Stomach (tissue), 9 donors: ENCODE results near the gene RPL35. TPM values are rescaled to one million over a fixed set of nuclear protein-coding genes. Genes with fewer than 3 reads are reported as not detected.
A peak's percentile ranks its signal among the peaks of the same experiment; 100 is the strongest.

Source experiments
- DNase-seq, 2 donors: peaks; one replicate each; pipeline versions ENCODE4 v3.0.0 to v3.0.0-alpha.2; 2013 to 2019
- H3K27ac ChIP-seq, 5 donors: fragments of 200-600 bp in 4 of 5; sonication (generic) in 4 of 5; one replicate each; pipeline ENCODE4 v1.5.1; 2013 to 2019; ENCODE audit warnings: mild to moderate bottlenecking in 1 of 5, moderate library complexity in 1 of 5
- H3K27me3 ChIP-seq, 3 donors: fragments of 200-600 bp; sonication (generic); one replicate each; pipeline ENCODE4 v1.5.1; 2017 to 2019; ENCODE audit warnings: mixed run types in 1 of 3
- H3K36me3 ChIP-seq, 4 donors: fragments of 200-600 bp; sonication (generic); 1 replicate in 3 of 4; 2 replicates in 1 of 4; pipeline ENCODE4 v1.5.1; 2016 to 2019
- H3K4me1 ChIP-seq, 4 donors: fragments of 200-600 bp; sonication (generic); one replicate each; pipeline ENCODE4 v1.5.1; 2016 to 2019
- H3K4me3 ChIP-seq, 4 donors: fragments of 200-600 bp; sonication (generic) in 3 of 4; one replicate each; pipeline ENCODE4 v1.5.1; 2016 to 2019; ENCODE audit warnings: mild to moderate bottlenecking in 1 of 4
- H3K9me3 ChIP-seq, 4 donors: fragments of 200-600 bp; sonication (generic); one replicate each; pipeline ENCODE4 v1.5.1; 2016 to 2019
- EP300 ChIP-seq: sonication (generic); formaldehyde crosslinking; IDR thresholded peaks from one replicate; pipeline ENCODE4 v1.6.1; 2017; ENCODE audit warnings: antibody characterized with exemption
- POLR2A ChIP-seq, 4 donors: fragments of 450-650 bp; IDR thresholded peaks; one replicate each; pipeline ENCODE4 v1.6.1; 2016; ENCODE audit warnings: antibody characterized with exemption in 4 of 4, control low read depth in 2 of 4, mild to moderate bottlenecking in 1 of 4, moderate library complexity in 1 of 4
- POLR2AphosphoS5 ChIP-seq, 3 donors: sonication (generic); formaldehyde crosslinking; IDR thresholded peaks; one replicate each; pipeline ENCODE4 v1.6.1; 2016; ENCODE audit warnings: antibody characterized with exemption in 3 of 3
- WGBS, 5 donors: extraction: QIAGEN DNeasy Blood & Tissue Kit in 3 of 5; methylation state at CpG; one replicate each; pipeline versions ENCODE4 v1.1.5 to v1.1.7; 2013 to 2018; 5-methylcytosine and 5-hydroxymethylcytosine counted together
- intact Hi-C: fragments of 100-400 bp; cut with DNase I; formaldehyde crosslinking; loops from one replicate; pipeline ENCODE4 v1.15.1; 2023; ENCODE audit warnings: low total_unique reads
- polyA plus RNA-seq, 3 donors: library from polyadenylated mRNA; stranded (reverse); fragments of 200-250 nt; gene quantifications; one replicate each; pipeline ENCODE4 v1.2.3, GENCODE V29; 2013
- total RNA-seq, 5 donors: library from RNA; depleted of rRNA; stranded (reverse); fragments of >200 nt; gene quantifications; one replicate each; pipeline versions ENCODE4 v1.1.0 to v1.2.3, GENCODE V29; 2014 to 2016
- TF ChIP-seq, protein P1 (sequence below), 7 experiments: fragments of 450-650 bp in 4 of 7; fragments of 200-600 bp in 3 of 7; sonication (generic) in 3 of 7; IDR thresholded peaks; one replicate each; pipeline ENCODE4 v1.5.1; 2016 to 2019; ENCODE audit warnings: antibody characterized with exemption in 7 of 7, control low read depth in 2 of 7, mild to moderate bottlenecking in 1 of 7
- donor health status: healthy with polysubstance abuse.
- donor health status: Bipolar disorder and iron deficiency.
- donor health status: healthy.

The RPL35 gene
- total and polyA plus RNA-seq, 8 donors, result 941 to 6,131 (median 1,860) TPM

GRCh38 chr9:124870723-124871122, 9.0 kb upstream of the RPL35 start:
- Histone ChIP-seq H3K4me3 (peak overlapping the region; percentile 84 to 99 (median 98)), H3K27me3 (no peaks in the 10 kb centered on the region), H3K4me1 (peaks cover 52 to 64% (median 57%) of the 10 kb centered on the region in 4 donors), H3K9me3 (no peaks in the 10 kb centered on the region), H3K36me3 (peaks cover 21 to 32% (median 27%) of the 10 kb centered on the region in 4 donors), H3K27ac (peak overlapping the region; percentile 92 to 99 (median 96))
- no peak for TF ChIP-seq POLR2A (IDR thresholded peaks at IDR 0.05)
- no peak for TF ChIP-seq POLR2AphosphoS5 (IDR thresholded peaks at IDR 0.05)
- WGBS, 5 donors, result 45 to 60% (median 56%) methylated on average over 6 of the region's 6 CpGs
- intact Hi-C loops, result no loop called here
- DNase-seq, result no peak

GRCh38 chr9:124869986-124870560, 8.3 kb upstream of the RPL35 start:
- WGBS, 5 donors, result 3 to 5% (median 4%) methylated on average over 12 of the region's 12 CpGs
- intact Hi-C loops, result no loop called here
- TF ChIP-seq POLR2AphosphoS5 (IDR thresholded peaks at IDR 0.05), result peak in 2 of 3 donors; percentile 54 to 55
- no peak for TF ChIP-seq POLR2A (IDR thresholded peaks at IDR 0.05)

DNA sequence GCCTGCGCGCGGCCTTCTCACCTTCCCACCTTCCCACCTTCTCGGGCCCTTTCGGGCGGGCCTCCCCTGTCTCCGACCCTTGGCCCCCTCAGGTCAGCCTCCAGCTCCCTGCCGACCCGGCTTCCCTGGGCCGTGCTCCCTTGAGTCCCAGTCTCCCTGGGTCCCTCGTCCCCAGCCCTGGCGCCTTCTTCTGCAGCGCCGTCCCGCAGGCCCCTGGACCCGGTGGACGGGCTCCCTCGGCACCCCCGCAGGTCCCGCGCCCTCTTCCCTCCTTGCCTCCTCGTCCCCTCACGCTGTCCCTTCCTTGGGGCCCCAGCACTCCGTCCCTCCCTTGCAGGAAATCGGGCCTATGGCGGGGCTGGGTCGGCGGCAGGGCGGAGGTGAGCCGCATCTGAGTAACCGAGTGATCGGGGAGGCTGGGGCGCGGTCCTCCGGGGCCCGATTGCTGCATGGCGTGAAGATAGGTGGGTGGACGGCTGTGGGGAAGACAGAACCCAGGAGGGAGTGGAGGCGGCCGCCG, 7.8 kb upstream of the RPL35 start:
- H3K4me1 ChIP-seq, result peaks cover 52 to 64% (median 57%) of the 10 kb centered on the region in 4 donors
- H3K4me3 ChIP-seq, result peak overlapping the region; percentile 84 to 99 (median 98)
- H3K36me3 ChIP-seq, result peaks cover 9 to 20% (median 15%) of the 10 kb centered on the region in 4 donors
- DNase-seq, result peak; percentile 43 to 68
- no peaks in the 10 kb centered on the region for H3K27me3 ChIP-seq
- peak overlapping the region; percentile 92 to 99 (median 96) for H3K27ac ChIP-seq
- intact Hi-C loops, result no loop called here
- TF ChIP-seq, protein P1, sequence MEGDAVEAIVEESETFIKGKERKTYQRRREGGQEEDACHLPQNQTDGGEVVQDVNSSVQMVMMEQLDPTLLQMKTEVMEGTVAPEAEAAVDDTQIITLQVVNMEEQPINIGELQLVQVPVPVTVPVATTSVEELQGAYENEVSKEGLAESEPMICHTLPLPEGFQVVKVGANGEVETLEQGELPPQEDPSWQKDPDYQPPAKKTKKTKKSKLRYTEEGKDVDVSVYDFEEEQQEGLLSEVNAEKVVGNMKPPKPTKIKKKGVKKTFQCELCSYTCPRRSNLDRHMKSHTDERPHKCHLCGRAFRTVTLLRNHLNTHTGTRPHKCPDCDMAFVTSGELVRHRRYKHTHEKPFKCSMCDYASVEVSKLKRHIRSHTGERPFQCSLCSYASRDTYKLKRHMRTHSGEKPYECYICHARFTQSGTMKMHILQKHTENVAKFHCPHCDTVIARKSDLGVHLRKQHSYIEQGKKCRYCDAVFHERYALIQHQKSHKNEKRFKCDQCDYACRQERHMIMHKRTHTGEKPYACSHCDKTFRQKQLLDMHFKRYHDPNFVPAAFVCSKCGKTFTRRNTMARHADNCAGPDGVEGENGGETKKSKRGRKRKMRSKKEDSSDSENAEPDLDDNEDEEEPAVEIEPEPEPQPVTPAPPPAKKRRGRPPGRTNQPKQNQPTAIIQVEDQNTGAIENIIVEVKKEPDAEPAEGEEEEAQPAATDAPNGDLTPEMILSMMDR (IDR thresholded peaks at IDR 0.05), result no peak
- TF ChIP-seq EP300 (no peak), POLR2A (IDR thresholded peaks at IDR 0.05) (no peak)
- H3K9me3 ChIP-seq, result no peaks in the 10 kb centered on the region
- WGBS, 5 donors, result 0 to 1% (median 1%) methylated on average over 30 to 41 of the region's 41 CpGs

More at GRCh38 chr9:124869986-124870560, 8.3 kb upstream of the RPL35 start:
- DNase-seq, result peak; percentile 60 to 87
- H3K27me3 ChIP-seq, result no peaks in the 10 kb centered on the region
- no peaks in the 10 kb centered on the region for H3K9me3 ChIP-seq
- peaks cover 52 to 64% (median 57%) of the 10 kb centered on the region in 4 donors for H3K4me1 ChIP-seq
- H3K4me3 ChIP-seq, result peak overlapping the region; percentile 84 to 99 (median 98)
- peaks cover 15 to 25% (median 21%) of the 10 kb centered on the region in 4 donors for H3K36me3 ChIP-seq
- peak overlapping the region; percentile 92 to 99 (median 96) for H3K27ac ChIP-seq

DNA sequence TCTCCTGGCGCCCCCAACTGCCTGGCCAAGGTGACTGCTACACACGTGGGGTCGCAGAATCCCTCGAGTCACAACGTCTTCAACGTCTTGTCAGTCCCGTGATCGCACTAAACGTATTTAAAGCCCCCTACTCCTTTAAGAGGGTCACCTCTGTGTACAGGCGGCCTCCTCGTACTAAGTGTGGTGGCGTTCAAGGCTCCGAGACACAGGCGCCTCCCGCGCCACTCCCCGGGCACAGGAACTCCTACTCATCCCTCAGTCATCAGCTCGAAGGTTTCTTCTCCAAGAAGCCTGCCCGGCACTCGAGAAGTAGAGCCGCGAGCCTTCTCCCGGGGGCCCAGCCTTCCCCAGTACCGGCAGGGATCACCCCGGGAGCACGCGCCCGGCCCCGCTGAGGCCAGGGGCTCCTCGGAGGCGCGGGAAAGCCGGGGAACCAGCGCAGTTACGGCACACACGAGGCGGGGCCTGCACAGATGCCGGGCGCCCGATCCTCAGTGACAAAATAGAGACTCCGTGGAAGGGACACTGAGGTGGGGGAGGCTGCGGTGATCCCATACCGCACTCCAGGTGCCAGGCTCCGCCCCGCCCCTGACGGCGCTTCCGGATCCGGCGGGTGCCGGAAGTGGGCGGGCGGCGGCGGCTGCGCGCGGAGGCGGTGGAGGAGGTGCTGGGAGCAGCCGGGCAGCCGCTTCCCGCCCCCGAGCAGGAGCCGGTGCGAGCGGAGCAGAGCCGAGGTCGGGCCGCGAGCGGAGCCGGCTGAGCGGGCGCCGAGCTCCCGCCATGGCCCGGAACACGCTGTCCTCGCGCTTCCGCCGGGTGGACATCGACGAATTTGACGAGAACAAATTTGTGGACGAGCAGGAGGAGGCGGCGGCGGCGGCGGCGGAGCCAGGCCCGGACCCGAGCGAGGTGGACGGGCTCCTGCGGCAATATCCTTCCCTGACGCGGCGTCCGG, 7.0 kb upstream of the RPL35 start:
- Histone ChIP-seq H3K4me1 (peaks cover 48 to 63% (median 58%) of the 10 kb centered on the region in 4 donors), H3K4me3 (peak overlapping the region; percentile 84 to 99 (median 98)), H3K27ac (peak overlapping the region; percentile 92 to 99 (median 96)), H3K27me3 (no peaks in the 10 kb centered on the region), H3K9me3 (no peaks in the 10 kb centered on the region), H3K36me3 (peaks cover 3 to 12% (median 8%) of the 10 kb centered on the region in 4 donors)
- intact Hi-C loops, result no loop called here
- WGBS, 5 donors, result 0 to 2% (median 0%) methylated on average over 45 to 101 of the region's 101 CpGs
- TF ChIP-seq POLR2AphosphoS5 (IDR thresholded peaks at IDR 0.05), result peak; percentile 91 to 95 (median 94)
- TF ChIP-seq, protein P1 (IDR thresholded peaks at IDR 0.05), result no peak
- no peak for TF ChIP-seq EP300
- TF ChIP-seq POLR2A (IDR thresholded peaks at IDR 0.05), result peak in 2 of 4 donors; percentile 20 to 60
- peak; percentile 90 to 97 for DNase-seq

GRCh38 chr9:124863371-124863871, 1.7 kb upstream of the RPL35 start:
- 22 to 53% (median 35%) methylated on average over 7 of the region's 7 CpGs for WGBS, 5 donors
- intact Hi-C loops, result no loop called here
- DNase-seq, result peak in 1 of 2 donors; percentile 51
- H3K4me1 ChIP-seq, result peaks cover 36 to 61% (median 60%) of the 10 kb centered on the region in 4 donors
- H3K36me3 ChIP-seq, result peaks cover 22 to 26% (median 24%) of the 10 kb centered on the region in 4 donors
- TF ChIP-seq POLR2A (IDR thresholded peaks at IDR 0.05) (no peak), POLR2AphosphoS5 (IDR thresholded peaks at IDR 0.05) (peak in 2 of 3 donors; percentile 35 to 75), EP300 (no peak)
- TF ChIP-seq, protein P1 (IDR thresholded peaks at IDR 0.05), result no peak
- H3K27me3 ChIP-seq, result no peaks in the 10 kb centered on the region
- peak overlapping the region in 1 of 4 donors; percentile 97 for H3K4me3 ChIP-seq
- peak overlapping the region; percentile 40 to 96 (median 94) for H3K27ac ChIP-seq
- H3K9me3 ChIP-seq, result no peaks in the 10 kb centered on the region
